H1 (cell line): Measurements from ENCODE around the gene TSEN2. TPM values are rescaled to one million over a fixed set of nuclear protein-coding genes. Genes with fewer than 3 reads are reported as not detected.

Experiments used
- CTCF ChIA-PET: fragments of 300-600 bp; sonication (Branson Sonifier 250); formaldehyde crosslinking; loops from one replicate; lab custom pipeline; 2021; ENCODE audit not compliant: partially characterized antibody; lab: Charles Lee
- POLR2A ChIA-PET: fragments of 300-600 bp; sonication (Branson Sonifier 250); formaldehyde crosslinking; loops from one replicate; lab custom pipeline; 2021; ENCODE audit warnings: inconsistent platforms; ENCODE audit not compliant: partially characterized antibody; lab: Charles Lee
- DNase-seq, 2 experiments: peaks; one replicate each; pipeline versions ENCODE4 v3.0.0 to v3.0.0-alpha.2; 2010 to 2022; ENCODE audit warnings: low spot score in 2 of 2, low read depth in 1 of 2, mixed read lengths in 1 of 2
- FAIRE-seq: peaks from 2 replicates; lab custom pipeline; 2011; peaks lifted over from hg19 to GRCh38; lab: Jason Lieb, UNC
- H2AFZ ChIP-seq: 2 replicates; pipeline ENCODE4 v1.8.1; 2012; ENCODE audit warnings: low read length, inconsistent platforms
- H2AK5ac ChIP-seq: 2 replicates; pipeline ENCODE4 v1.6.1; 2013; ENCODE audit warnings: low read depth, low read length
- H2BK120ac ChIP-seq: replicated peaks from 2 replicates; pipeline ENCODE3; 2013; ENCODE audit warnings: low read depth, low read length, inconsistent platforms
- H2BK12ac ChIP-seq: 2 replicates; pipeline ENCODE4 v1.6.1; 2013; ENCODE audit warnings: low read depth, low read length
- H2BK15ac ChIP-seq: 2 replicates; pipeline ENCODE4 v1.6.1; 2013; ENCODE audit warnings: low read length
- H2BK20ac ChIP-seq: 2 replicates; pipeline ENCODE4 v1.6.1; 2013; ENCODE audit warnings: low read length
- H2BK5ac ChIP-seq: 2 replicates; pipeline ENCODE4 v1.6.1; 2013; ENCODE audit warnings: low read depth, low read length
- H3K14ac ChIP-seq: 2 replicates; pipeline ENCODE4 v1.6.1; 2013; ENCODE audit warnings: inconsistent platforms; ENCODE audit not compliant: insufficient read length
- H3K18ac ChIP-seq: 2 replicates; pipeline ENCODE4 v1.6.1; 2013; ENCODE audit warnings: low read length; ENCODE audit errors: extremely low read depth
- H3K23ac ChIP-seq: 2 replicates; pipeline ENCODE4 v1.6.1; 2013; ENCODE audit warnings: inconsistent platforms; ENCODE audit not compliant: insufficient read length
- H3K23me2 ChIP-seq: 2 replicates; pipeline ENCODE4 v1.6.1; 2013; ENCODE audit warnings: low read depth, low read length
- H3K27ac ChIP-seq: 2 replicates; pipeline ENCODE4 v1.6.1; 2011; ENCODE audit warnings: low read depth, low read length, inconsistent platforms
- H3K27me3 ChIP-seq, 4 experiments: replicated peaks in 1 of 4; 1 replicate in 1 of 4; 2 replicates in 3 of 4; pipeline versions ENCODE4 v1.6.1 to v1.8.1; 2011 to 2013; ENCODE audit warnings: low read length in 3 of 4, mild to moderate bottlenecking in 3 of 4, inconsistent platforms in 2 of 4, mixed read lengths in 2 of 4, moderate library complexity in 1 of 4; ENCODE audit not compliant: control insufficient read depth in 3 of 4, insufficient read depth in 3 of 4; ENCODE audit errors: extremely low read depth in 1 of 4
- H3K36me3 ChIP-seq, 4 experiments: 2 replicates each; pipeline versions ENCODE4 v1.6.1 to v1.8.1; 2011 to 2013; ENCODE audit warnings: mild to moderate bottlenecking in 4 of 4, low read length in 3 of 4, moderate library complexity in 2 of 4, control low read depth in 1 of 4, inconsistent platforms in 1 of 4; ENCODE audit not compliant: insufficient read depth in 4 of 4, control insufficient read depth in 2 of 4
- H3K4ac ChIP-seq: replicated peaks from 2 replicates; pipeline ENCODE3; 2013; ENCODE audit warnings: low read length, low read depth, mixed read lengths, inconsistent platforms; ENCODE audit not compliant: insufficient read length
- H3K4me1 ChIP-seq, 4 experiments: replicated peaks in 1 of 4; 1 replicate in 1 of 4; 2 replicates in 3 of 4; pipeline versions ENCODE4 v1.6.1 to v1.8.1; 2011 to 2013; ENCODE audit warnings: low read length in 3 of 4, inconsistent platforms in 2 of 4, mixed read lengths in 1 of 4; ENCODE audit not compliant: insufficient read depth in 4 of 4, control insufficient read depth in 3 of 4
- H3K4me2 ChIP-seq, 2 experiments: 2 replicates each; pipeline versions ENCODE4 v1.6.1 to v1.8.1; 2011 to 2013; ENCODE audit warnings: low read depth in 2 of 2, low read length in 2 of 2, control low read depth in 1 of 2, inconsistent platforms in 1 of 2, mild to moderate bottlenecking in 1 of 2; ENCODE audit not compliant: insufficient read depth in 1 of 2
- H3K4me3 ChIP-seq, 4 experiments: fragments of 200-600, 300-600 bp in 1 of 4; sonication (generic), shearing (Covaris generic), sonication (Bioruptor Twin) in 1 of 4; 2 replicates each; pipeline versions ENCODE4 v1.5.1 to v1.8.1; 2011 to 2016; ENCODE audit warnings: low read length in 4 of 4, low read depth in 3 of 4, control low read depth in 2 of 4, inconsistent platforms in 2 of 4, mild to moderate bottlenecking in 2 of 4, mixed read lengths in 1 of 4, moderate library complexity in 1 of 4; ENCODE audit not compliant: insufficient read depth in 2 of 4; ENCODE audit errors: extremely low read depth in 1 of 4
- H3K56ac ChIP-seq: replicated peaks from 2 replicates; pipeline ENCODE3; 2013; ENCODE audit warnings: low read depth, mild to moderate bottlenecking, mixed read lengths, low read length, inconsistent platforms; ENCODE audit not compliant: insufficient read length
- H3K79me1 ChIP-seq: 2 replicates; pipeline ENCODE4 v1.6.1; 2013; ENCODE audit warnings: low read depth, low read length, control low read depth
- H3K79me2 ChIP-seq, 2 experiments: 2 replicates each; pipeline versions ENCODE4 v1.6.1 to v1.8.1; 2012 to 2013; ENCODE audit warnings: low read length in 2 of 2, mild to moderate bottlenecking in 2 of 2, inconsistent platforms in 1 of 2; ENCODE audit not compliant: insufficient read depth in 2 of 2, control insufficient read depth in 1 of 2
- H3K9ac ChIP-seq, 4 experiments: replicated peaks in 1 of 4; 1 replicate in 1 of 4; 2 replicates in 3 of 4; pipeline versions ENCODE4 v1.6.1 to v1.8.1; 2011 to 2013; ENCODE audit warnings: low read depth in 3 of 4, low read length in 3 of 4, control low read depth in 2 of 4, mild to moderate bottlenecking in 2 of 4, moderate library complexity in 2 of 4, inconsistent platforms in 1 of 4; ENCODE audit errors: extremely low read depth in 1 of 4
- H3K9me3 ChIP-seq, 2 experiments: 2 replicates each; pipeline versions ENCODE4 v1.6.1 to v1.8.1; 2012 to 2013; ENCODE audit warnings: mild to moderate bottlenecking in 2 of 2, moderate library complexity in 2 of 2, control low read depth in 1 of 2, inconsistent platforms in 1 of 2, low read depth in 1 of 2, low read length in 1 of 2, mixed read lengths in 1 of 2; ENCODE audit not compliant: insufficient read depth in 2 of 2
- H4K20me1 ChIP-seq, 2 experiments: replicated peaks in 1 of 2; 2 replicates each; pipeline versions ENCODE3 to v1.8.1; 2011 to 2013; ENCODE audit warnings: inconsistent platforms in 2 of 2, low read length in 2 of 2, mild to moderate bottlenecking in 1 of 2; ENCODE audit not compliant: insufficient read depth in 2 of 2, control insufficient read depth in 1 of 2
- H4K5ac ChIP-seq: 2 replicates; pipeline ENCODE4 v1.6.1; 2013; ENCODE audit warnings: low read length, low read depth, mixed read lengths, inconsistent platforms; ENCODE audit not compliant: insufficient read length
- H4K8ac ChIP-seq: 2 replicates; pipeline ENCODE4 v1.8.0; 2013; ENCODE audit warnings: mild to moderate bottlenecking, moderate library complexity, low read length, inconsistent platforms; ENCODE audit not compliant: insufficient read depth; ENCODE audit errors: extremely low read depth
- H4K91ac ChIP-seq: replicated peaks from 2 replicates; pipeline ENCODE3; 2013; ENCODE audit warnings: low read length, mixed read lengths, inconsistent platforms; ENCODE audit not compliant: insufficient read length
- ATF2 ChIP-seq: IDR thresholded peaks from 2 replicates; pipeline ENCODE4 v1.6.1; 2012; ENCODE audit warnings: low read length, inconsistent platforms
- ATF3 ChIP-seq: IDR thresholded peaks from 2 replicates; pipeline ENCODE4 v1.6.1; 2011; ENCODE audit warnings: low read depth, mild to moderate bottlenecking, low read length; ENCODE audit not compliant: insufficient read depth
- CBX5 ChIP-seq: fragments of 300-800, 300-1000 bp; sonication (generic); IDR thresholded peaks from 2 replicates; pipeline ENCODE4 v1.7.1; 2016; ENCODE audit warnings: antibody characterized with exemption, low read length, low read depth
- E2F6 ChIP-seq: IDR thresholded peaks from 2 replicates; pipeline ENCODE4 v1.6.1; 2012; ENCODE audit warnings: inconsistent platforms
- JUN ChIP-seq: IDR thresholded peaks from 2 replicates; pipeline ENCODE4 v1.6.1; 2011; ENCODE audit warnings: low read depth, mild to moderate bottlenecking, improper control_type of control experiment, low read length
- KDM1A ChIP-seq: fragments of 200-600, 300-600 bp; sonication (generic); IDR thresholded peaks from 2 replicates; pipeline ENCODE4 v1.7.1; 2016; ENCODE audit warnings: mild to moderate bottlenecking, low read length, borderline replicate concordance
- RXRA ChIP-seq: IDR thresholded peaks from 2 replicates; pipeline ENCODE4 v1.6.1; 2011; ENCODE audit warnings: low read depth, mild to moderate bottlenecking, low read length, moderate library complexity; ENCODE audit not compliant: insufficient read depth
- SIRT6 ChIP-seq: IDR thresholded peaks from one replicate; pipeline ENCODE4 v1.7.1; 2012; ENCODE audit warnings: low read length, inconsistent platforms
- USF2 ChIP-seq: IDR thresholded peaks from 2 replicates; pipeline ENCODE4 v1.6.1; 2011; ENCODE audit warnings: low read length, improper control_type of control experiment
- YY1 ChIP-seq: IDR thresholded peaks from 2 replicates; pipeline ENCODE4 v1.6.1; 2011; ENCODE audit warnings: low read depth, mild to moderate bottlenecking, low read length
- WGBS, 2 experiments: shearing (Covaris generic) in 1 of 2; methylation state at CpG; one replicate each; pipeline versions ENCODE4 v1.1.6 to v1.1.7; 2013 to 2015; ENCODE audit warnings: low lambda C conversion rate in 2 of 2, mixed read lengths in 2 of 2, inconsistent platforms in 1 of 2, low coverage in 1 of 2, missing lambda C conversion rate in 1 of 2; ENCODE audit not compliant: insufficient replicate concordance in 2 of 2, insufficient coverage in 1 of 2, insufficient read length in 1 of 2; ENCODE audit errors: extremely low coverage in 1 of 2, missing lambda C conversion rate in 1 of 2; 5-methylcytosine and 5-hydroxymethylcytosine counted together
- polyA plus RNA-seq, 7 experiments: library from polyadenylated mRNA; depleted of rRNA in 3 of 7; stranded (reverse) in 5 of 7; unstranded in 2 of 7; fragments of >200 nt in 5 of 7; fragments of 200-250 nt in 2 of 7; gene quantifications; 1 replicate in 5 of 7; 2 replicates in 1 of 7; 4 replicates in 1 of 7; pipeline versions ENCODE4 v1.2.1 to v1.2.3, GENCODE V29; 2011 to 2013; ENCODE audit warnings: missing spikeins in 2 of 7, mixed read lengths in 2 of 7
- total RNA-seq: library from RNA; stranded (reverse); fragmentation: NEBNext Ultra II Directional; extraction: Animal tissue kit (Norgen Biotek cat#: 25700); gene quantifications from 2 replicates; pipeline ENCODE4 v1.2.1, GENCODE V29; 2021

TSEN2 gene
- total and polyA plus RNA-seq, 2 of the 8 experiments (the other 6 are each of a cell fraction or from before 2014, with no cell fraction given): 16.1 to 22.4 TPM

- Histone ChIP-seq H4K8ac (no peak overlapping the region), H4K20me1 (no peaks in the 10 kb centered on the region), H3K56ac (no peak overlapping the region), H3K27me3 (no peaks in the 10 kb centered on the region), H3K14ac (no peak overlapping the region), H2BK15ac (no peak overlapping the region), H3K18ac (no peak overlapping the region), H2AK5ac (no peak overlapping the region), H3K27ac (no peak overlapping the region), H3K9ac (no peak overlapping the region), H3K79me1 (no peaks in the 10 kb centered on the region), H4K5ac (no peak overlapping the region), H3K79me2 (no peaks in the 10 kb centered on the region), H3K23me2 (no peaks in the 10 kb centered on the region), H2AFZ (no peak overlapping the region), H2BK5ac (no peak overlapping the region), H3K9me3 (no peaks in the 10 kb centered on the region), H3K4me2 (no peak overlapping the region), H2BK20ac (no peak overlapping the region), H4K91ac (no peak overlapping the region), H3K23ac (no peak overlapping the region), H3K4ac (no peak overlapping the region), H3K36me3 (peaks cover 2 to 22% (median 3%) of the 10 kb centered on the region in 4 experiments; a peak in 6 of 8 replicates), H3K4me3 (no peak overlapping the region), H3K4me1 (no peaks in the 10 kb centered on the region), H2BK12ac (no peak overlapping the region), H2BK120ac (no peak overlapping the region)
- DNase-seq (no peak), FAIRE-seq (no peak)
- CTCF ChIA-PET: no interaction called here
- 79% methylated on average over 4 of the region's 4 CpGs; no CpG with 5 or more reads in 1 of the 2 experiments for WGBS, 2 experiments
- POLR2A ChIA-PET: no interaction called here
- no peak for TF ChIP-seq RXRA
- no peak for TF ChIP-seq USF2
- TF ChIP-seq ATF3: no peak
- TF ChIP-seq SIRT6: no peak
- TF ChIP-seq ATF2: no peak
- TF ChIP-seq KDM1A: no peak
- no peak for TF ChIP-seq YY1
- no peak for TF ChIP-seq E2F6
- no peak for TF ChIP-seq CBX5
- no peak for TF ChIP-seq JUN
Observed at GRCh38 chr3:12512534-12513118, 28.3 kb downstream of the TSEN2 start.
